ENCODE data around the gene ZBTB25. TPM values are rescaled to one million over a fixed set of nuclear protein-coding genes. Genes with fewer than 3 reads are reported as not detected.

The ZBTB25 gene
- total RNA-seq, 2 donors from 2014 or later, result 7.9 to 10.6 TPM

GRCh38 chr14:64417055-64417770 lies 86.4 kb downstream of the ZBTB25 start:
- Histone ChIP-seq H3K9me3 (no peaks in the 10 kb centered on the region), H3K4me1 (no peaks in the 10 kb centered on the region), H3K27ac (no peak overlapping the region), H3K4me3 (no peak overlapping the region), H3K27me3 (no peaks in the 10 kb centered on the region), H3K36me3 (replicated peaks in 1 of 2; ENCODE audit: insufficient read depth in 1 of 2, low read depth in 2 of 2) (peaks cover 12 to 33% of the 10 kb centered on the region in 2 donors)
- DNase-seq (no peak), ATAC-seq (no peak)
- intact Hi-C loops (cut with DNase I), result no loop called here
- WGBS, 2 donors, result 85 to 89% methylated on average over 5 of the region's 5 CpGs
- TF ChIP-seq POLR2A (IDR thresholded peaks at IDR 0.05), result no peak
- TF ChIP-seq, protein P1, sequence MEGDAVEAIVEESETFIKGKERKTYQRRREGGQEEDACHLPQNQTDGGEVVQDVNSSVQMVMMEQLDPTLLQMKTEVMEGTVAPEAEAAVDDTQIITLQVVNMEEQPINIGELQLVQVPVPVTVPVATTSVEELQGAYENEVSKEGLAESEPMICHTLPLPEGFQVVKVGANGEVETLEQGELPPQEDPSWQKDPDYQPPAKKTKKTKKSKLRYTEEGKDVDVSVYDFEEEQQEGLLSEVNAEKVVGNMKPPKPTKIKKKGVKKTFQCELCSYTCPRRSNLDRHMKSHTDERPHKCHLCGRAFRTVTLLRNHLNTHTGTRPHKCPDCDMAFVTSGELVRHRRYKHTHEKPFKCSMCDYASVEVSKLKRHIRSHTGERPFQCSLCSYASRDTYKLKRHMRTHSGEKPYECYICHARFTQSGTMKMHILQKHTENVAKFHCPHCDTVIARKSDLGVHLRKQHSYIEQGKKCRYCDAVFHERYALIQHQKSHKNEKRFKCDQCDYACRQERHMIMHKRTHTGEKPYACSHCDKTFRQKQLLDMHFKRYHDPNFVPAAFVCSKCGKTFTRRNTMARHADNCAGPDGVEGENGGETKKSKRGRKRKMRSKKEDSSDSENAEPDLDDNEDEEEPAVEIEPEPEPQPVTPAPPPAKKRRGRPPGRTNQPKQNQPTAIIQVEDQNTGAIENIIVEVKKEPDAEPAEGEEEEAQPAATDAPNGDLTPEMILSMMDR (IDR thresholded peaks at IDR 0.05), result no peak

DNA sequence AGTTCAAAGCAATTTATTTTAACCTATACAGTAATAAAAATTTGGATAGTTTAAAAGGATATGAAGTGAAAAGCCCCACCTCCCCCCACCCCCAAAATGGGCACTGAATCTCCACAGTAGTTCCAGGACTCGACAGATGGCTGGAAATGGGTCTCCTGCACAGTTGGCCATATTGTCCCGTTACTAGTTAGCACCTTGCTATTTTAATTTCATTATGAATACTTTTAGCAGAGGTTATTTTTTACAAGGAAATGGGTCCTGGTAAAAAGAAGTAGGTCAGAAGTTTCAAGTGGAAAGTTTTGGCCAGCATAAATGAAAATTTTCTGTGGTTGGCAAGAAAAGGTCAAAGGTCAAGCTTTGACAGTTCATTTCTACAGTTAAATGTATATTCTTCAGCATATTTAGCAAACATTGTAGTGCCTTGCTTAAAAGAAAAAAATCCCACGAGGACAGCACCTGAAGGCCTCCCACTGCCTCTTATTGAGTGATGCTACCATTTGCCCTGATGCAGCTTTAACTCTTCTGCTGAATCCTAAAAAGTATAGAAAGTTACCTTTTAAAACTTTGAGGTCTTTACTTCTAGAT lies 87.2 kb downstream of the ZBTB25 start:
- ATAC-seq (no peak), DNase-seq (no peak)
- intact Hi-C loops (cut with DNase I), result no loop called here
- H3K4me1 ChIP-seq, result no peaks in the 10 kb centered on the region
- H3K4me3 ChIP-seq, result no peak overlapping the region
- H3K36me3 ChIP-seq (replicated peaks in 1 of 2; ENCODE audit: insufficient read depth in 1 of 2, low read depth in 2 of 2), result peaks cover 12 to 32% of the 10 kb centered on the region in 2 donors
- no peak overlapping the region for H3K27ac ChIP-seq
- WGBS, 2 donors, result 72 to 76% methylated on average over 3 of the region's 3 CpGs
- H3K9me3 ChIP-seq, result no peaks in the 10 kb centered on the region
- no peaks in the 10 kb centered on the region for H3K27me3 ChIP-seq
- TF ChIP-seq POLR2A (IDR thresholded peaks at IDR 0.05), result no peak
- TF ChIP-seq, protein P1 (IDR thresholded peaks at IDR 0.05), result no peak

DNA sequence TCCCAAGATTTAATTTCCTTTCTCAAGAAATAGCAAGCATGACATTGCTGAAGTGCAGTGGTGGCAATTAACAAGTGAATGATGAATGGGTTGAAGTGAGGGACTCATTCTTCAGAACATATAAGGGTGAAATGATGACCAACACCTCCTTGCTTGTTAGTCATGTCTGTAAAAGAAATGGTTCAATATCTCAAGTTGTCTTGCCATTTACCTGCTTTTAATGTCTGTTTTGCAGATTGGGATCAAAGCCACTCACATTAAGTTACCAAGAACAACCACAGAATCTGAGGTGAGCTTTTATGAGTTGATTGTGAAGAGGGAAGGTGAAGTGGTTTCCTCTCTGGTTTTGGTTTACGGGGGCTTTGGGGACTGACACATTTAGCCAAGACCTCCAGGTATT lies 91.4 kb downstream of the ZBTB25 start:
- no peak overlapping the region for H3K27ac ChIP-seq
- whole genome bisulfite sequencing, 2 donors, result 90 to 91% methylated on average over 1 of the region's 1 CpG
- no peaks in the 10 kb centered on the region for H3K9me3 ChIP-seq
- ATAC-seq, result no peak
- intact Hi-C loops (cut with DNase I), result no loop called here
- no peaks in the 10 kb centered on the region for H3K4me1 ChIP-seq
- H3K36me3 ChIP-seq (replicated peaks in 1 of 2; ENCODE audit: insufficient read depth in 1 of 2, low read depth in 2 of 2), result peaks cover 4 to 16% of the 10 kb centered on the region in 2 donors
- no peak overlapping the region for H3K4me3 ChIP-seq
- TF ChIP-seq POLR2A (IDR thresholded peaks at IDR 0.05), result no peak
- TF ChIP-seq, protein P1 (IDR thresholded peaks at IDR 0.05), result no peak
- DNase-seq, result no peak
- no peaks in the 10 kb centered on the region for H3K27me3 ChIP-seq

GRCh38 chr14:64411001-64411400 lies 92.6 kb downstream of the ZBTB25 start:
- Histone ChIP-seq H3K27me3 (no peaks in the 10 kb centered on the region), H3K4me1 (no peaks in the 10 kb centered on the region), H3K36me3 (replicated peaks in 1 of 2; ENCODE audit: insufficient read depth in 1 of 2, low read depth in 2 of 2) (peaks cover 0 to 11% of the 10 kb centered on the region in 2 donors), H3K27ac (no peak overlapping the region), H3K4me3 (no peak overlapping the region), H3K9me3 (no peaks in the 10 kb centered on the region)
- no peak for TF ChIP-seq POLR2A (IDR thresholded peaks at IDR 0.05)
- TF ChIP-seq, protein P1 (IDR thresholded peaks at IDR 0.05), result no peak
- DNase-seq, result no peak
- ATAC-seq, result no peak
- 87 to 95% methylated on average over 4 of the region's 4 CpGs for WGBS, 2 donors
- intact Hi-C loops (cut with DNase I), result no loop called here
